Lung (tissue), 12 donors: ENCODE results near the gene PLIN4. TPM values are rescaled to one million over a fixed set of nuclear protein-coding genes. Genes with fewer than 3 reads are reported as not detected.

ENCODE experiments used
- ATAC-seq: fragments of 200-7000 bp; cut with Tn5 transposase; one replicate; pipeline ENCODE4 v1.9.1; 2020; ENCODE audit warnings: moderate number of reproducible peaks; ENCODE audit not compliant: insufficient read depth, low FRiP score
- DNase-seq, 3 donors: peaks; one replicate each; pipeline ENCODE4 v3.0.0-alpha.2; 2013 to 2017
- H3K27ac ChIP-seq, 2 donors: one replicate each; pipeline ENCODE4 v1.5.1; 2013; ENCODE audit warnings: mild to moderate bottlenecking in 2 of 2, moderate library complexity in 2 of 2, control low read depth in 1 of 2, inconsistent platforms in 1 of 2, low read depth in 1 of 2, low read length in 1 of 2
- H3K27me3 ChIP-seq, 3 donors: one replicate each; pipeline ENCODE4 v1.5.1; 2013; ENCODE audit warnings: low read length in 2 of 3; ENCODE audit not compliant: control insufficient read depth in 3 of 3, insufficient read depth in 3 of 3
- H3K36me3 ChIP-seq, 4 donors: one replicate each; pipeline ENCODE4 v1.5.1; 2013; ENCODE audit warnings: low read length in 4 of 4, mild to moderate bottlenecking in 1 of 4, moderate library complexity in 1 of 4; ENCODE audit not compliant: control insufficient read depth in 4 of 4, insufficient read depth in 4 of 4
- H3K4me1 ChIP-seq, 5 donors: one replicate each; pipeline ENCODE4 v1.5.1; 2013; ENCODE audit warnings: low read length in 5 of 5, mild to moderate bottlenecking in 2 of 5, moderate library complexity in 1 of 5; ENCODE audit not compliant: control insufficient read depth in 5 of 5, insufficient read depth in 5 of 5
- H3K4me3 ChIP-seq: one replicate; pipeline ENCODE4 v1.5.1; 2013; ENCODE audit warnings: mild to moderate bottlenecking, control low read depth, moderate library complexity
- H3K9ac ChIP-seq, 2 donors: one replicate each; pipeline ENCODE4 v1.5.1; 2013; ENCODE audit warnings: low read length in 2 of 2, control low read depth in 1 of 2; ENCODE audit not compliant: insufficient read depth in 1 of 2
- H3K9me3 ChIP-seq, 4 donors: one replicate each; pipeline ENCODE4 v1.5.1; 2013; ENCODE audit warnings: low read length in 3 of 4, mild to moderate bottlenecking in 1 of 4, moderate library complexity in 1 of 4; ENCODE audit not compliant: control insufficient read depth in 4 of 4, insufficient read depth in 3 of 4
- WGBS, 2 donors: extraction: QIAGEN DNeasy Blood & Tissue Kit; methylation state at CpG; one replicate each; pipeline ENCODE4 v1.1.7; 2013; 5-methylcytosine and 5-hydroxymethylcytosine counted together
- polyA plus RNA-seq, 2 donors: library from polyadenylated mRNA; stranded (reverse); fragments of 200-250 nt; gene quantifications; one replicate each; pipeline ENCODE4 v1.2.1, GENCODE V29; 2013
- total RNA-seq, 2 donors: library from RNA; depleted of rRNA in 1 of 2; stranded (reverse); fragments of >200 nt in 1 of 2; gene quantifications; one replicate each; pipeline ENCODE4 v1.2.1, GENCODE V29; 2014 to 2021
- TF ChIP-seq, protein P1 (sequence below): IDR thresholded peaks from 2 replicates; pipeline ENCODE4 v1.5.1; 2012; ENCODE audit warnings: mild to moderate bottlenecking; ENCODE audit errors: control extremely low read depth, extremely low read depth
- donor health status: control.
- donor health status: control.
- donor health status: Bipolar disorder and iron deficiency.
- donor health status: healthy.
- donor health status: DM: yes; HTN: yes; CAD: no.

Gene PLIN4
- total and polyA plus RNA-seq, 4 donors: 0.85 to 5.0 (median 3.8) TPM

GRCh38 chr19:4538601-4538954 lies 20.3 kb upstream of the PLIN4 start:
- TF ChIP-seq, protein P1, sequence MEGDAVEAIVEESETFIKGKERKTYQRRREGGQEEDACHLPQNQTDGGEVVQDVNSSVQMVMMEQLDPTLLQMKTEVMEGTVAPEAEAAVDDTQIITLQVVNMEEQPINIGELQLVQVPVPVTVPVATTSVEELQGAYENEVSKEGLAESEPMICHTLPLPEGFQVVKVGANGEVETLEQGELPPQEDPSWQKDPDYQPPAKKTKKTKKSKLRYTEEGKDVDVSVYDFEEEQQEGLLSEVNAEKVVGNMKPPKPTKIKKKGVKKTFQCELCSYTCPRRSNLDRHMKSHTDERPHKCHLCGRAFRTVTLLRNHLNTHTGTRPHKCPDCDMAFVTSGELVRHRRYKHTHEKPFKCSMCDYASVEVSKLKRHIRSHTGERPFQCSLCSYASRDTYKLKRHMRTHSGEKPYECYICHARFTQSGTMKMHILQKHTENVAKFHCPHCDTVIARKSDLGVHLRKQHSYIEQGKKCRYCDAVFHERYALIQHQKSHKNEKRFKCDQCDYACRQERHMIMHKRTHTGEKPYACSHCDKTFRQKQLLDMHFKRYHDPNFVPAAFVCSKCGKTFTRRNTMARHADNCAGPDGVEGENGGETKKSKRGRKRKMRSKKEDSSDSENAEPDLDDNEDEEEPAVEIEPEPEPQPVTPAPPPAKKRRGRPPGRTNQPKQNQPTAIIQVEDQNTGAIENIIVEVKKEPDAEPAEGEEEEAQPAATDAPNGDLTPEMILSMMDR: no peak
- 92 to 95% methylated on average over 13 of the region's 13 CpGs for WGBS, 2 donors
- DNase-seq: no peak

DNA sequence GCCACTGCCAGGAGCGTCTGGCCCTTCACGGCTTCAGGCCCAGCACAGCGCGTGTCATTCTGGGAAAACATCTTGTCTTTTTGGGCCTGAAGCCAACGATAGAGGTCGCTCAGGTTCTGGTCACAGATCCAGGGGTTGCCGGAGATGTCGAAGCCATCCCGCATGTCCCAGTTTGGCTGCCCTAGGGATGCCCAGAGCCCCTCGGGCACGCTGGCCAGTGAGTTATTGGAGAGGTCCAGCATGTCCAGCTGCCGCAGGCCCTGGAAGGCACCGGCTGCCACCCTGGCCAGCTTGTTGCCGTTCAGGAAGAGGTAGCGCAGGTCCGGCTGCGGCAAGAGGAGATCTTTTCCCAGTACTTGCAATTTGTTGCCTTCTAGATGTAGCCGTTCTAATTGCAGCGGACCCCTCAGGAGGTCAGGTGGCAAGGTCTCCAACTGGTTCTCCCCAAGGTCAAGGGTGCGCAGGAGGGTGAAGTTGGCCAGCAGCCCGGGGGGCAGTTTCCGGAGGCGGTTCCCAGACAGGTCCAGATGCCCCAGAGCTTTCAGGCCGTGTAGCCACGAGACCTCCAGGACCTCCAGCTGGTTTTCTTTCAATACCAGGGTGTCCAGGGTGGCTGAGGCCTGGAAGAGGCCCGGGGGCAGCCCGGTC lies 19.8 kb upstream of the PLIN4 start:
- H3K4me3 ChIP-seq: no peak overlapping the region
- peaks cover 0 to 2% (median 0%) of the 10 kb centered on the region in 3 donors for H3K27me3 ChIP-seq
- H3K36me3 ChIP-seq: no peaks in the 10 kb centered on the region
- 83 to 90% methylated on average over 27 of the region's 27 CpGs for WGBS, 2 donors
- TF ChIP-seq, protein P1: no peak
- ATAC-seq (no peak), DNase-seq (no peak)
- no peak overlapping the region for H3K9ac ChIP-seq
- H3K9me3 ChIP-seq: peaks cover 0 to 5% (median 2%) of the 10 kb centered on the region in 4 donors
- H3K4me1 ChIP-seq: peaks cover 0 to 4% (median 0%) of the 10 kb centered on the region in 5 donors
- no peak overlapping the region for H3K27ac ChIP-seq

More at GRCh38 chr19:4538601-4538954, 20.3 kb upstream of the PLIN4 start:
- no peak overlapping the region for H3K27ac ChIP-seq
- peaks cover 0 to 4% (median 0%) of the 10 kb centered on the region in 5 donors for H3K4me1 ChIP-seq
- peaks cover 0 to 5% (median 2%) of the 10 kb centered on the region in 4 donors for H3K9me3 ChIP-seq
- no peak overlapping the region for H3K9ac ChIP-seq
- peaks cover 0 to under 1% (median 0%) of the 10 kb centered on the region in 4 donors for H3K36me3 ChIP-seq
- H3K4me3 ChIP-seq: no peak overlapping the region
- no peak for ATAC-seq
- peaks cover 0 to 2% (median 0%) of the 10 kb centered on the region in 3 donors for H3K27me3 ChIP-seq

- 65 to 71% methylated on average over 5 of the region's 5 CpGs for WGBS, 2 donors
- Histone ChIP-seq H3K27ac (no peak overlapping the region), H3K4me1 (peaks cover 0 to 4% (median 0%) of the 10 kb centered on the region in 5 donors), H3K27me3 (peaks cover 0 to 2% (median 0%) of the 10 kb centered on the region in 3 donors), H3K9me3 (peaks cover 0 to 3% (median 2%) of the 10 kb centered on the region in 4 donors), H3K36me3 (no peaks in the 10 kb centered on the region), H3K9ac (no peak overlapping the region), H3K4me3 (no peak overlapping the region)
- ATAC-seq: no peak
- DNase-seq: no peak
- TF ChIP-seq, protein P1: no peak
Measured at GRCh38 chr19:4536798-4537197, 18.5 kb upstream of the PLIN4 start.
